OCI-LY1 (cell line): ENCODE results near the gene TXNIP.

ENCODE experiments used
- CTCF ChIP-seq: fragments of 200-600 bp; sonication (generic), shearing (Covaris generic); IDR thresholded peaks from 2 replicates; pipeline ENCODE4 v1.5.1; 2017; ENCODE audit warnings: mild to moderate bottlenecking, antibody characterized with exemption, low read length, moderate library complexity, mixed read lengths
- EZH2 ChIP-seq: fragments of 200-600 bp; sonication (generic), shearing (Covaris generic); IDR thresholded peaks from 2 replicates; pipeline ENCODE4 v1.8.0; 2017; ENCODE audit warnings: borderline replicate concordance, mixed run types, mild to moderate bottlenecking, antibody characterized with exemption, low read length, moderate library complexity, mixed read lengths

DNA sequence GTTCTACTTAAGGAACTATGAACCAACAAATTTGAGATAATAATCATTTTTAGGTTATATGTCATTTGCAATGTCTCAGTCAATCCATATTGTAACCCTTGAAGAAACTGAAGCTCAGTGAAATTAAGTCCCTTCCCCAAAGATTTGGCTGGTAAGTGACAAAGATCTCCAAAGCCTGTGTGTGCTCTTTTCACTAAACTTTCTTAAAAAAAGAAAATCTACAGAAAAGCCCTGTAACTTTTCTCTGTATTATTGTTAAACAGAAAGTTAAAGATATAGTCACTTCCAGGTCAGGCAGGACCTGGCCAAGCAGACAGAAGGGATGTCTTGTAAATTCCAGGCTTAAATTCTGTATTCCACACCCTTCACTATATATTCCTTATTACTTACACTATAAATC is 40.0 kb downstream of the TXNIP start:
- TF ChIP-seq CTCF (no peak), EZH2 (no peak)
